Measurements from ENCODE around the gene LAMB2.
A peak's percentile ranks its signal among the peaks of the same experiment; 100 is the strongest.

Gene LAMB2

DNA sequence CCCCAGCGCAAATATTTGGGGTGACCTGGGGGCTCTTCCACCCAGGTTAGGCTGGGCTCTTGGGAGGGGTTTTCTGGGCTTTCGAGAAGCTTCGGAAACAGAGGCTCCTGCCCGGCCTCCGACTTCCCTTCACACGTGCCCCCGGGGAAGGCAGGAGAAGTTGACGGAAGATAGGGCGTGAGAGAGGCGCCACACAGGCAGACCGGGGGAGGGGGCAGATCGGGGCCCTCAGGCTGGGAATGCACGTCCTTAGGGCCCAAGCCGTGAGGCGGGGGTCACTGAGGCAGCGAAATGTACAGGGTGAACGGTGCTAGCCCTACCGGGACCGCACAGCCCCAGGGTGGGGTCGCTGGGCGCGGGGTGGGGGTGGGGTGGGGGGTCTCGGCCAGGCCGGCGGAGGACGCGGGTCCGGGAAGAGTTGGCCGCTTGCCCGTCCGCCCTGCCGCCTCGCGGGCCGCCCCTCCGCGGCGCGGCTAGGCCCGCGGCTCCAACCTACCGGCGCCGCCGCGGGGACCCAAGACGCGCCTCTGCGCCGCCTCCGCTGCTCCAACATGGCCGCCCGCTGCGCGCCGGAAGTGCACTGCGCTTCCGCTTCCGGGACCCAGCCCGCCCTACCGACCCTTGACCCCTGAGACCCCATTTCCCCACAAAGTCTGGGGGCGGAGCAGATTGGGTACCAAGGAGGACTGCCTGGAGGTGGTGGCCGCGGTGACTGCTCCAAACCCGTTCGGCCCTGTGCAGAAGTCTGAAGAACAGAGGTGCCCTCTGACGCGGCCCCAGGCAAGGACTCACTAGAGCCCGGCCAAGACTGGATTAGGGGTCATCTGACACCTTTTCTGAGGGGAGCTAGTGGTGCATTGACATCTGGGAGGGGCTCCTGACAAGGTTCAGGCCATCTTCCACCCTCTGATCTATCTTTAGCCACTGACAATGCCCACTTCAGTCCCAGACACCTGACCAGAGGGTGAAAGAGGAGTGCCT is 33.2 kb upstream of the LAMB2 start, which contains the start of gene CCDC71:
Gene CCDC71 (minus strand): TSS at position 561 of the 981 bp plus-strand sequence. CDS start 2,123 bp downstream, outside the sequence.
- peak within 1 kb of the TSS; percentile 94 for H3K4me3 ChIP-seq (ENCODE audit: low read length, poor library complexity, severe bottlenecking)
- peak within 1 kb of the TSS; percentile 84 for H3K9ac ChIP-seq (ENCODE audit: low read depth, low read length, poor library complexity, severe bottlenecking)
- H3K4me1 ChIP-seq (ENCODE audit: insufficient read depth, low read length, poor library complexity, severe bottlenecking) = peaks cover 17% of the 10 kb centered on the region
- H3F3A ChIP-seq (ENCODE audit: low read depth) = no peaks in the 10 kb centered on the region
- H2AFZ ChIP-seq (ENCODE audit: low read length) = peak within 1 kb of the TSS; percentile 94
- peak within 1 kb of the TSS; percentile 96 for H3K4me2 ChIP-seq (ENCODE audit: low read depth, low read length, poor library complexity, severe bottlenecking)
- no peaks in the 10 kb centered on the region for H4K20me1 ChIP-seq (ENCODE audit: insufficient read depth, low read length, poor library complexity, severe bottlenecking)
- H3K9me3 ChIP-seq (ENCODE audit: insufficient read depth, low read depth, low read length) = no peaks in the 10 kb centered on the region
- peaks cover 6% of the 10 kb centered on the region; the same call in 1 of the 2 replicates for H3K36me3 ChIP-seq (ENCODE audit: insufficient read depth, low read length)
- H3K9me2 ChIP-seq (replicated peaks; ENCODE audit: low read depth, low read length) = no peaks in the 10 kb centered on the region
- TF ChIP-seq, protein P1, sequence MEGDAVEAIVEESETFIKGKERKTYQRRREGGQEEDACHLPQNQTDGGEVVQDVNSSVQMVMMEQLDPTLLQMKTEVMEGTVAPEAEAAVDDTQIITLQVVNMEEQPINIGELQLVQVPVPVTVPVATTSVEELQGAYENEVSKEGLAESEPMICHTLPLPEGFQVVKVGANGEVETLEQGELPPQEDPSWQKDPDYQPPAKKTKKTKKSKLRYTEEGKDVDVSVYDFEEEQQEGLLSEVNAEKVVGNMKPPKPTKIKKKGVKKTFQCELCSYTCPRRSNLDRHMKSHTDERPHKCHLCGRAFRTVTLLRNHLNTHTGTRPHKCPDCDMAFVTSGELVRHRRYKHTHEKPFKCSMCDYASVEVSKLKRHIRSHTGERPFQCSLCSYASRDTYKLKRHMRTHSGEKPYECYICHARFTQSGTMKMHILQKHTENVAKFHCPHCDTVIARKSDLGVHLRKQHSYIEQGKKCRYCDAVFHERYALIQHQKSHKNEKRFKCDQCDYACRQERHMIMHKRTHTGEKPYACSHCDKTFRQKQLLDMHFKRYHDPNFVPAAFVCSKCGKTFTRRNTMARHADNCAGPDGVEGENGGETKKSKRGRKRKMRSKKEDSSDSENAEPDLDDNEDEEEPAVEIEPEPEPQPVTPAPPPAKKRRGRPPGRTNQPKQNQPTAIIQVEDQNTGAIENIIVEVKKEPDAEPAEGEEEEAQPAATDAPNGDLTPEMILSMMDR (conservative IDR thresholded peaks at IDR 0.05; ENCODE audit: low read length) = no peak
- no peak for TF ChIP-seq EZH2phosphoT487 (IDR thresholded peaks at IDR 0.05; ENCODE audit: borderline replicate concordance)
- H3K79me2 ChIP-seq (ENCODE audit: insufficient read depth, low read length) = peaks cover 22% of the 10 kb centered on the region
- H3K27me3 ChIP-seq (ENCODE audit: insufficient read depth, low read length, poor library complexity, severe bottlenecking) = peaks cover 46% of the 10 kb centered on the region

DNA sequence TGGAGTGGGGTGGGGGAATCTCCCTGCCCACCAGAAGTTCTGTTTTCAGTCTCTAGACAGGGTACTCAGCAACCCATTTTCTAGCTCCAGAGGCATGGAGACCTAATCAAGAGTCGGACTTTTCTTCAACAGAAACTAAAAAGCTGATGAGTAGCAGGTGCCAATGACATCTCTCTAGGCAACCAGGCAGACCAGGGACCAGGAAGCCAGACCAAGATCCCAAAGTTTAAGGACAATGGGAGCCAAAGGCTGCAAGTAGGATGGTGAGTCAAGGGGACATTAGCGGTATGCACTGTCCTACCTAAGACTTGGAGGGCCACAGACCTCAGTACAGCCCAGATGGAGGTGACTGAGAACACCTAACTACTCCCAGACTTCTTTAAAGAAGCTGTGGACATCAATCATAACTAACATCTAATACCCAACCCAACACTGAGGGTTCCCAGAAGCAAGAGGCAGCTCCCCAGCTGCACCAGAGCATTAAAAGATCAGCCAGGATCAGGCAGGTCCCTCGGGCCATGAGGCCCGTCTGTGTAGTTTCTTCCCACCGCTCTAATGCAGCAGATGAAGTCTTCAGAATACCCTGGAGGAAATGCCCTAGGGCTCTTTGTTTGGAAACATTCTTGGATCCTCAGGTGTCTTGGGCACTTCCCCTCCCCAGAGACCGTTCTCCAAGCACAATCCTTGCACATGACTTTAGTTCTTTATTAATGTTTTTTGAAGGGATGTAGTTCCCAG is 32.3 kb upstream of the LAMB2 start:
- H3K4me3 ChIP-seq (ENCODE audit: low read length, poor library complexity, severe bottlenecking) = peak overlapping the region; percentile 94
- H3K79me2 ChIP-seq (ENCODE audit: insufficient read depth, low read length) = peaks cover 22% of the 10 kb centered on the region
- no peaks in the 10 kb centered on the region for H3F3A ChIP-seq (ENCODE audit: low read depth)
- H3K36me3 ChIP-seq (ENCODE audit: insufficient read depth, low read length) = peaks cover 6% of the 10 kb centered on the region; the same call in 1 of the 2 replicates
- peaks cover 37% of the 10 kb centered on the region for H3K27me3 ChIP-seq (ENCODE audit: insufficient read depth, low read length, poor library complexity, severe bottlenecking)
- H3K4me2 ChIP-seq (ENCODE audit: low read depth, low read length, poor library complexity, severe bottlenecking) = peak overlapping the region; percentile 96
- no peak overlapping the region for H2AFZ ChIP-seq (ENCODE audit: low read length)
- no peaks in the 10 kb centered on the region for H3K9me3 ChIP-seq (ENCODE audit: insufficient read depth, low read depth, low read length)
- peak overlapping the region; percentile 84 for H3K9ac ChIP-seq (ENCODE audit: low read depth, low read length, poor library complexity, severe bottlenecking)
- no peaks in the 10 kb centered on the region for H4K20me1 ChIP-seq (ENCODE audit: insufficient read depth, low read length, poor library complexity, severe bottlenecking)
- H3K9me2 ChIP-seq (replicated peaks; ENCODE audit: low read depth, low read length) = no peaks in the 10 kb centered on the region
- TF ChIP-seq EZH2phosphoT487 (IDR thresholded peaks at IDR 0.05; ENCODE audit: borderline replicate concordance) = no peak
- TF ChIP-seq, protein P1 (conservative IDR thresholded peaks at IDR 0.05; ENCODE audit: low read length) = no peak
- peaks cover 17% of the 10 kb centered on the region for H3K4me1 ChIP-seq (ENCODE audit: insufficient read depth, low read length, poor library complexity, severe bottlenecking)

DNA sequence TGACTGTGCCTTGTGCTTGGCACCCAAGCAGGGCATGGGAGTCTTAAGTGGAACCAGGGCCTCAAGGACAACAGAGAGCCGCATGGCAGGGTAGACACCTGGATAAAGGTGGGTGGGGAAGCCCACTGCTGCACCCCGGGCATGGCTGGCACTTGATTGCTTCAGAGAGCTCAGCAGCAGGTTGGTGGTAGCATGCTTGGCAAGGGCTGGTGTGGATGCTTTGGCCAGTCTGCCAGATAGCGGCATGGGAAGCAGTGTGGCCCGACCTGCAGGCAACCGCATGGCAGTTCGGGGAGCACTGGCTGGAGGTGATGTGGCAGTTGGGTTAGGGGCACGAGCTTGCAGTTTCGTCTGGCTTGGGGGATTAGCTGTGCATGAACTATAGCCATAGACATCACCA is 30.8 kb upstream of the LAMB2 start:
- Histone ChIP-seq H3K79me2 (ENCODE audit: insufficient read depth, low read length) (peaks cover 22% of the 10 kb centered on the region), H4K20me1 (ENCODE audit: insufficient read depth, low read length, poor library complexity, severe bottlenecking) (no peaks in the 10 kb centered on the region), H3K27me3 (ENCODE audit: insufficient read depth, low read length, poor library complexity, severe bottlenecking) (peaks cover 21% of the 10 kb centered on the region), H3K36me3 (ENCODE audit: insufficient read depth, low read length) (peaks cover 6% of the 10 kb centered on the region; the same call in 1 of the 2 replicates), H3K9ac (ENCODE audit: low read depth, low read length, poor library complexity, severe bottlenecking) (no peak overlapping the region), H3K4me3 (ENCODE audit: low read length, poor library complexity, severe bottlenecking) (no peak overlapping the region), H3K4me1 (ENCODE audit: insufficient read depth, low read length, poor library complexity, severe bottlenecking) (peaks cover 17% of the 10 kb centered on the region), H3K9me3 (ENCODE audit: insufficient read depth, low read depth, low read length) (no peaks in the 10 kb centered on the region), H3F3A (ENCODE audit: low read depth) (no peaks in the 10 kb centered on the region), H3K4me2 (ENCODE audit: low read depth, low read length, poor library complexity, severe bottlenecking) (no peak overlapping the region), H2AFZ (ENCODE audit: low read length) (no peak overlapping the region), H3K9me2 (replicated peaks; ENCODE audit: low read depth, low read length) (no peaks in the 10 kb centered on the region)
- TF ChIP-seq EZH2phosphoT487 (IDR thresholded peaks at IDR 0.05; ENCODE audit: borderline replicate concordance) = no peak
- TF ChIP-seq, protein P1 (conservative IDR thresholded peaks at IDR 0.05; ENCODE audit: low read length) = no peak
